Measurements from ENCODE around the gene SCYGR6.
"Not testable (repeated sequence)": the region's sequence is repeated elsewhere in the genome, so short reads cannot be mapped to it uniquely, and the experiment has no call there.

The SCYGR6 gene

GRCh38 chr2:227740705-227741104 lies 16.1 kb upstream of the SCYGR6 start:
- not testable (repeated sequence) for H3K4ac ChIP-seq (ENCODE audit: low read length); H3K9me3 ChIP-seq (replicated peaks in 1 of 2; ENCODE audit: control insufficient read depth in 2 of 2, insufficient read depth in 1 of 2, low read depth in 1 of 2, low read length in 2 of 2); H2BK5ac ChIP-seq (ENCODE audit: low read length); H3K4me3 ChIP-seq (ENCODE audit: low read length in 2 of 2); H2AK5ac ChIP-seq (ENCODE audit: low read depth, low read length); H3K4me1 ChIP-seq (ENCODE audit: control insufficient read depth in 2 of 2, insufficient read depth in 1 of 2, low read depth in 1 of 2, low read length in 2 of 2); H2BK15ac ChIP-seq (ENCODE audit: low read length); H3K36me3 ChIP-seq (replicated peaks in 1 of 2; ENCODE audit: control insufficient read depth in 2 of 2, insufficient read depth in 2 of 2, low read length in 2 of 2); H3K79me1 ChIP-seq (ENCODE audit: low read depth, low read length); H3K18ac ChIP-seq (ENCODE audit: low read length); H2BK120ac ChIP-seq (ENCODE audit: low read depth, low read length); H3K4me2 ChIP-seq (ENCODE audit: insufficient read depth, low read length, poor library complexity, severe bottlenecking); H4K8ac ChIP-seq (ENCODE audit: low read depth, low read length); H3K14ac ChIP-seq (ENCODE audit: low read length); H2AFZ ChIP-seq (ENCODE audit: low read length); H2BK12ac ChIP-seq (ENCODE audit: low read length); H4K91ac ChIP-seq (ENCODE audit: low read depth, low read length, poor library complexity); H3K23ac ChIP-seq (ENCODE audit: low read depth, low read length, poor library complexity); H3K27ac ChIP-seq (replicated peaks; ENCODE audit: low read length); H3K9ac ChIP-seq (ENCODE audit: low read depth, low read length, poor library complexity); H3K27me3 ChIP-seq (ENCODE audit: control insufficient read depth in 3 of 3, insufficient read depth in 3 of 3, low read depth in 1 of 3, low read length in 3 of 3); DNase-seq (ENCODE audit: low spot score)
- WGBS, 2 donors (ENCODE audit: extremely low coverage in 2 of 2, insufficient read length in 2 of 2, insufficient replicate concordance in 1 of 2), result no CpG with 5 or more reads among the region's 7 CpGs

GRCh38 chr2:227739351-227739750 lies 14.8 kb upstream of the SCYGR6 start:
- Histone ChIP-seq H3K9ac (ENCODE audit: low read depth, low read length, poor library complexity) (no peak overlapping the region), H3K27me3 (ENCODE audit: control insufficient read depth in 3 of 3, insufficient read depth in 3 of 3, low read depth in 1 of 3, low read length in 3 of 3) (no peaks in the 10 kb centered on the region), H2AFZ (ENCODE audit: low read length) (no peak overlapping the region), H3K18ac (ENCODE audit: low read length) (no peak overlapping the region), H3K4me3 (ENCODE audit: low read length in 2 of 2) (no peak overlapping the region), H2AK5ac (ENCODE audit: low read depth, low read length) (no peak overlapping the region), H3K4ac (ENCODE audit: low read length) (no peak overlapping the region), H3K27ac (replicated peaks; ENCODE audit: low read length) (no peak overlapping the region), H4K8ac (ENCODE audit: low read depth, low read length) (no peak overlapping the region), H3K9me3 (replicated peaks in 1 of 2; ENCODE audit: control insufficient read depth in 2 of 2, insufficient read depth in 1 of 2, low read depth in 1 of 2, low read length in 2 of 2) (no peaks in the 10 kb centered on the region), H3K23ac (ENCODE audit: low read depth, low read length, poor library complexity) (no peak overlapping the region), H4K91ac (ENCODE audit: low read depth, low read length, poor library complexity) (no peak overlapping the region), H2BK12ac (ENCODE audit: low read length) (no peak overlapping the region), H3K4me1 (ENCODE audit: control insufficient read depth in 2 of 2, insufficient read depth in 1 of 2, low read depth in 1 of 2, low read length in 2 of 2) (no peaks in the 10 kb centered on the region), H3K79me1 (ENCODE audit: low read depth, low read length) (no peaks in the 10 kb centered on the region), H3K36me3 (replicated peaks in 1 of 2; ENCODE audit: control insufficient read depth in 2 of 2, insufficient read depth in 2 of 2, low read length in 2 of 2) (no peaks in the 10 kb centered on the region), H2BK120ac (ENCODE audit: low read depth, low read length) (no peak overlapping the region), H3K14ac (ENCODE audit: low read length) (no peak overlapping the region), H3K4me2 (ENCODE audit: insufficient read depth, low read length, poor library complexity, severe bottlenecking) (no peak overlapping the region), H2BK15ac (ENCODE audit: low read length) (no peak overlapping the region), H2BK5ac (ENCODE audit: low read length) (no peak overlapping the region)
- WGBS, 2 donors (ENCODE audit: extremely low coverage in 2 of 2, insufficient read length in 2 of 2, insufficient replicate concordance in 1 of 2), result no CpG with 5 or more reads among the region's 14 CpGs
- no peak for DNase-seq (ENCODE audit: low spot score)

- no peak within 1 kb of the TSS for H3K18ac ChIP-seq (ENCODE audit: low read length)
- H3K9me3 ChIP-seq (replicated peaks in 1 of 2; ENCODE audit: control insufficient read depth in 2 of 2, insufficient read depth in 1 of 2, low read depth in 1 of 2, low read length in 2 of 2), result no peaks in the 10 kb centered on the region
- H2BK12ac ChIP-seq (ENCODE audit: low read length), result no peak within 1 kb of the TSS
- H3K4me1 ChIP-seq (ENCODE audit: control insufficient read depth in 2 of 2, insufficient read depth in 1 of 2, low read depth in 1 of 2, low read length in 2 of 2), result no peaks in the 10 kb centered on the region
- H2BK120ac ChIP-seq (ENCODE audit: low read depth, low read length), result no peak within 1 kb of the TSS
- H2AFZ ChIP-seq (ENCODE audit: low read length), result no peak within 1 kb of the TSS
- no peaks in the 10 kb centered on the region for H3K27me3 ChIP-seq (ENCODE audit: control insufficient read depth in 3 of 3, insufficient read depth in 3 of 3, low read depth in 1 of 3, low read length in 3 of 3)
- no peak within 1 kb of the TSS for H3K9ac ChIP-seq (ENCODE audit: low read depth, low read length, poor library complexity)
- H3K4me3 ChIP-seq (ENCODE audit: low read length in 2 of 2), result no peak within 1 kb of the TSS
- no peak within 1 kb of the TSS for H4K91ac ChIP-seq (ENCODE audit: low read depth, low read length, poor library complexity)
- no peaks in the 10 kb centered on the region for H3K36me3 ChIP-seq (replicated peaks in 1 of 2; ENCODE audit: control insufficient read depth in 2 of 2, insufficient read depth in 2 of 2, low read length in 2 of 2)
- no peak within 1 kb of the TSS for H2AK5ac ChIP-seq (ENCODE audit: low read depth, low read length)
- H3K79me1 ChIP-seq (ENCODE audit: low read depth, low read length), result no peaks in the 10 kb centered on the region
- DNase-seq (ENCODE audit: low spot score), result no peak
- H3K27ac ChIP-seq (replicated peaks; ENCODE audit: low read length), result no peak within 1 kb of the TSS
- no peak within 1 kb of the TSS for H3K4ac ChIP-seq (ENCODE audit: low read length)
- no peak within 1 kb of the TSS for H3K4me2 ChIP-seq (ENCODE audit: insufficient read depth, low read length, poor library complexity, severe bottlenecking)
- WGBS, 2 donors (ENCODE audit: extremely low coverage in 2 of 2, insufficient read length in 2 of 2, insufficient replicate concordance in 1 of 2), result no CpG with 5 or more reads among the region's 5 CpGs
- no peak within 1 kb of the TSS for H3K23ac ChIP-seq (ENCODE audit: low read depth, low read length, poor library complexity)
- no peak within 1 kb of the TSS for H2BK15ac ChIP-seq (ENCODE audit: low read length)
- no peak within 1 kb of the TSS for H3K14ac ChIP-seq (ENCODE audit: low read length)
- no peak within 1 kb of the TSS for H2BK5ac ChIP-seq (ENCODE audit: low read length)
- H4K8ac ChIP-seq (ENCODE audit: low read depth, low read length), result no peak within 1 kb of the TSS
These were observed 3.5 kb upstream of the SCYGR6 start, which contains the start of gene SCYGR7 for GRCh38 chr2:227728035-227728434. Gene SCYGR7 (plus strand): TSS chr2:227728335. CDS start chr2:227728335, 0 bp downstream.

GRCh38 chr2:227722821-227723220 lies 1.7 kb downstream of the SCYGR6 start:
- not testable (repeated sequence) for H3K9me3 ChIP-seq (replicated peaks in 1 of 2; ENCODE audit: control insufficient read depth in 2 of 2, insufficient read depth in 1 of 2, low read depth in 1 of 2, low read length in 2 of 2); H3K14ac ChIP-seq (ENCODE audit: low read length); H3K4me3 ChIP-seq (ENCODE audit: low read length in 2 of 2); H3K18ac ChIP-seq (ENCODE audit: low read length); H3K4ac ChIP-seq (ENCODE audit: low read length); H2BK5ac ChIP-seq (ENCODE audit: low read length); H2BK15ac ChIP-seq (ENCODE audit: low read length); H3K79me1 ChIP-seq (ENCODE audit: low read depth, low read length); H3K27me3 ChIP-seq (ENCODE audit: control insufficient read depth in 3 of 3, insufficient read depth in 3 of 3, low read depth in 1 of 3, low read length in 3 of 3); H4K91ac ChIP-seq (ENCODE audit: low read depth, low read length, poor library complexity); H3K27ac ChIP-seq (replicated peaks; ENCODE audit: low read length); DNase-seq (ENCODE audit: low spot score); H2BK12ac ChIP-seq (ENCODE audit: low read length); H3K9ac ChIP-seq (ENCODE audit: low read depth, low read length, poor library complexity); H2AFZ ChIP-seq (ENCODE audit: low read length); H2AK5ac ChIP-seq (ENCODE audit: low read depth, low read length); H4K8ac ChIP-seq (ENCODE audit: low read depth, low read length); H3K4me1 ChIP-seq (ENCODE audit: control insufficient read depth in 2 of 2, insufficient read depth in 1 of 2, low read depth in 1 of 2, low read length in 2 of 2); H3K4me2 ChIP-seq (ENCODE audit: insufficient read depth, low read length, poor library complexity, severe bottlenecking); H3K23ac ChIP-seq (ENCODE audit: low read depth, low read length, poor library complexity); H3K36me3 ChIP-seq (replicated peaks in 1 of 2; ENCODE audit: control insufficient read depth in 2 of 2, insufficient read depth in 2 of 2, low read length in 2 of 2); H2BK120ac ChIP-seq (ENCODE audit: low read depth, low read length)
- WGBS, 2 donors (ENCODE audit: extremely low coverage in 2 of 2, insufficient read length in 2 of 2, insufficient replicate concordance in 1 of 2), result no CpG with 5 or more reads among the region's 7 CpGs

All from neuronal stem cell (in vitro differentiated cells).